IMR-90 (cell line): ENCODE data around the gene RERE. TPM values are rescaled to one million over a fixed set of nuclear protein-coding genes. Genes with fewer than 3 reads are reported as not detected.

Source experiments
- ATAC-seq: fragments of 200-7000 bp; cut with Tn5 transposase; 2 replicates; pipeline ENCODE4 v1.9.1; 2020; ENCODE audit warnings: low read depth, mild to moderate bottlenecking, moderate library complexity
- BruUV-seq: library from RNA; stranded (reverse); fragments of 400-500 nt; replicated peaks from 2 replicates; lab custom pipeline; 2021; lab: Mats Ljungman, UMichigan
- CTCF ChIA-PET: fragments of 300-600 bp; formaldehyde crosslinking; extraction: SDS; loops from one replicate; lab custom pipeline; 2021; ENCODE audit warnings: antibody characterized with exemption; lab: Yijun Ruan, JAX
- POLR2A ChIA-PET: fragments of 300-600 bp; sonication (Branson Sonifier 250); formaldehyde crosslinking; loops from one replicate; lab custom pipeline; 2022; ENCODE audit warnings: antibody characterized with exemption; ENCODE audit not compliant: unreplicated experiment; lab: Charles Lee
- DNase-seq: peaks from one replicate; pipeline ENCODE4 v3.0.0; 2013
- H2AFZ ChIP-seq: replicated peaks from 2 replicates; pipeline ENCODE3; 2013; ENCODE audit warnings: low read length, mild to moderate bottlenecking; ENCODE audit not compliant: poor library complexity
- H2AK5ac ChIP-seq: 2 replicates; pipeline ENCODE4 v1.6.1; 2013; ENCODE audit warnings: low read depth, low read length, inconsistent platforms
- H2AK9ac ChIP-seq: replicated peaks from 2 replicates; pipeline ENCODE3; 2013; ENCODE audit warnings: mild to moderate bottlenecking, low read depth, low read length, moderate library complexity; ENCODE audit not compliant: poor library complexity
- H2BK120ac ChIP-seq: 2 replicates; pipeline ENCODE4 v1.6.1; 2013; ENCODE audit warnings: low read depth, low read length, inconsistent platforms
- H2BK15ac ChIP-seq: 3 replicates; pipeline ENCODE4 v1.6.1; 2013; ENCODE audit warnings: low read depth, low read length, inconsistent platforms
- H2BK20ac ChIP-seq: 2 replicates; pipeline ENCODE4 v1.6.1; 2013; ENCODE audit warnings: low read depth, mild to moderate bottlenecking, inconsistent platforms, low read length, moderate library complexity
- H2BK5ac ChIP-seq: 2 replicates; pipeline ENCODE4 v1.6.1; 2013; ENCODE audit warnings: mild to moderate bottlenecking, low read depth, low read length, inconsistent platforms; ENCODE audit not compliant: poor library complexity, severe bottlenecking
- H3K14ac ChIP-seq: replicated peaks from 2 replicates; pipeline ENCODE4 v1.6.1; 2013; ENCODE audit warnings: low read depth, low read length, inconsistent platforms
- H3K18ac ChIP-seq: 2 replicates; pipeline ENCODE4 v1.6.1; 2013; ENCODE audit warnings: low read depth, low read length, control low read depth
- H3K23ac ChIP-seq: 2 replicates; pipeline ENCODE4 v1.6.1; 2013; ENCODE audit warnings: low read depth, low read length, inconsistent platforms
- H3K27ac ChIP-seq: 2 replicates; pipeline ENCODE4 v1.5.1; 2013; ENCODE audit warnings: mild to moderate bottlenecking, control low read depth, low read length; ENCODE audit not compliant: insufficient read depth
- H3K27me3 ChIP-seq: 2 replicates; pipeline ENCODE4 v1.6.1; 2013; ENCODE audit warnings: low read length; ENCODE audit not compliant: control insufficient read depth, insufficient read depth
- H3K36me3 ChIP-seq: 2 replicates; pipeline ENCODE4 v1.6.1; 2013; ENCODE audit warnings: low read length, mixed read lengths; ENCODE audit not compliant: control insufficient read depth, insufficient read depth
- H3K4ac ChIP-seq: 2 replicates; pipeline ENCODE4 v1.6.1; 2013; ENCODE audit warnings: low read depth, low read length, inconsistent platforms
- H3K4me1 ChIP-seq: 2 replicates; pipeline ENCODE4 v1.6.1; 2013; ENCODE audit warnings: low read length, mixed read lengths; ENCODE audit not compliant: control insufficient read depth, insufficient read depth
- H3K4me2 ChIP-seq: 2 replicates; pipeline ENCODE4 v1.6.1; 2013; ENCODE audit warnings: low read depth, mild to moderate bottlenecking, control low read depth, low read length, moderate library complexity
- H3K4me3 ChIP-seq: 2 replicates; pipeline ENCODE4 v1.5.1; 2013; ENCODE audit warnings: low read depth, mild to moderate bottlenecking, control low read depth, low read length, moderate library complexity; ENCODE audit not compliant: insufficient read depth
- H3K56ac ChIP-seq: 2 replicates; pipeline ENCODE4 v1.6.1; 2013; ENCODE audit warnings: low read length, inconsistent platforms; ENCODE audit not compliant: insufficient read depth; ENCODE audit errors: extremely low read depth
- H3K79me1 ChIP-seq, 2 experiments: 2 replicates each; pipeline ENCODE4 v1.6.1; 2013; ENCODE audit warnings: low read length in 2 of 2, inconsistent platforms in 1 of 2, low read depth in 1 of 2
- H3K9ac ChIP-seq: 2 replicates; pipeline ENCODE4 v1.6.1; 2013; ENCODE audit warnings: low read depth, low read length, control low read depth
- H3K9me1 ChIP-seq: 2 replicates; pipeline ENCODE4 v1.6.1; 2013; ENCODE audit warnings: low read length, inconsistent platforms; ENCODE audit not compliant: insufficient read depth
- H3K9me3 ChIP-seq: 2 replicates; pipeline ENCODE4 v1.6.1; 2013; ENCODE audit warnings: low read length; ENCODE audit not compliant: control insufficient read depth, insufficient read depth
- H4K20me1 ChIP-seq: 2 replicates; pipeline ENCODE4 v1.6.1; 2013; ENCODE audit warnings: low read length, inconsistent platforms; ENCODE audit not compliant: insufficient read depth
- H4K5ac ChIP-seq: 2 replicates; pipeline ENCODE4 v1.6.1; 2013; ENCODE audit warnings: mild to moderate bottlenecking, low read depth, low read length, control low read depth
- H4K8ac ChIP-seq, 2 experiments: 2 replicates each; pipeline ENCODE4 v1.6.1; 2013; ENCODE audit warnings: low read depth in 2 of 2, low read length in 2 of 2, control low read depth in 1 of 2, inconsistent platforms in 1 of 2
- H4K91ac ChIP-seq: 2 replicates; pipeline ENCODE4 v1.6.1; 2013; ENCODE audit warnings: low read depth, low read length, inconsistent platforms; ENCODE audit not compliant: insufficient read depth
- CEBPB ChIP-seq: IDR thresholded peaks from 2 replicates; pipeline ENCODE4 v1.6.1; 2012; ENCODE audit warnings: low read depth, low read length, improper control_type of control experiment
- FOS ChIP-seq: fragments of 150-350 bp; IDR thresholded peaks from 2 replicates; pipeline ENCODE4 v1.6.1; 2016; ENCODE audit warnings: low read depth, low read length
- MAFK ChIP-seq: IDR thresholded peaks from 2 replicates; pipeline ENCODE4 v1.6.1; 2012; ENCODE audit warnings: low read depth, low read length, improper control_type of control experiment
- MAZ ChIP-seq: IDR thresholded peaks from 2 replicates; pipeline ENCODE4 v1.6.1; 2012; ENCODE audit warnings: low read depth, mild to moderate bottlenecking, low read length, improper control_type of control experiment, moderate library complexity, borderline replicate concordance
- POLR2A ChIP-seq: IDR thresholded peaks from 2 replicates; pipeline ENCODE4 v1.6.1; 2012; ENCODE audit warnings: mild to moderate bottlenecking, low read depth, low read length
- RAD21 ChIP-seq: IDR thresholded peaks from 2 replicates; pipeline ENCODE4 v1.6.1; 2012; ENCODE audit warnings: low read length, improper control_type of control experiment
- RCOR1 ChIP-seq: IDR thresholded peaks from 2 replicates; pipeline ENCODE4 v1.6.1; 2012; ENCODE audit warnings: mild to moderate bottlenecking, low read length, improper control_type of control experiment; ENCODE audit not compliant: insufficient replicate concordance
- WGBS, 2 experiments: methylation state at CpG; one replicate each; pipeline versions ENCODE4 v1.1.5 to v1.1.7; 2013; ENCODE audit warnings: missing lambda C conversion rate in 2 of 2; ENCODE audit not compliant: insufficient read length in 1 of 2; ENCODE audit errors: extremely low coverage in 2 of 2; 5-methylcytosine and 5-hydroxymethylcytosine counted together
- dilution Hi-C: fragments of 300-500 bp; cut with HindIII; formaldehyde crosslinking; loops from one replicate; pipeline ENCODE4 v1.14.3; 2018; ENCODE audit warnings: low sequenced_read_pairs; ENCODE audit not compliant: unreplicated experiment
- in situ Hi-C: fragments of 300-500 bp; cut with MboI; formaldehyde crosslinking; loops from 3 replicates; pipeline ENCODE4 v1.14.3; 2019; ENCODE audit warnings: low sequenced_read_pairs, inconsistent platforms, mixed read lengths
- intact Hi-C: fragments of 100-400 bp; cut with micrococcal nuclease; formaldehyde crosslinking; loops from 2 replicates; pipeline ENCODE4 v1.10.0; 2022
- polyA plus RNA-seq, 3 experiments: library from polyadenylated mRNA; depleted of rRNA; stranded (reverse); fragments of >200 nt; gene quantifications; 2 replicates each; pipeline ENCODE4 v1.2.3, GENCODE V29; 2012; ENCODE audit warnings: low replicate concordance in 1 of 3
- total RNA-seq: library from RNA; depleted of rRNA; stranded (reverse); fragments of >200 nt; gene quantifications from 2 replicates; pipeline ENCODE4 v1.2.3, GENCODE V29; 2012
- TF ChIP-seq, protein P1 (sequence below): conservative IDR thresholded peaks from 2 replicates; pipeline ENCODE4 v1.5.1; 2012; ENCODE audit warnings: mild to moderate bottlenecking, low read depth, low read length, improper control_type of control experiment

The RERE gene
- total and polyA plus RNA-seq, 2 of the 4 experiments (the other 2 are of a cell fraction) = 11.5 to 25.1 TPM

DNA sequence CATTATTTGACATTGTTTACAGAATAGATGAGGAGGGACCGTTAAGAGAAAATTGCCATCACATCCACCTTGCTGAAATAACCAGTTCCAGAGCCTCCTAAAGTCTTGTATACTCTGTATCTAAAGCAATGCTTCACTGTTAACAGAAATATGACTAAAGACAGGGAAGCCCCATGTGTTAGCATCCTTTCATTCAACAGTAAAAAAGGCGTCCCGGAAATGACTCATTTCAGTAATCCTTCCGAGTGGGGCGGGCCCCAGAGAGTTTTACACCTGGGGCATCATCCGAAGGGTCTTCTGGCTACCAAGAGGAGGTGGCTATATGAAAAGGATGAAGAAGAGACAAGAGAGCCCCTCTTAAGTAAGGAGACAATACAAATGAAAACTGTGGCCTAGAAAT is 272.4 kb downstream of the RERE start:
- no CpG with 5 or more reads among the region's 6 CpGs for WGBS, 2 experiments
- H3K9ac ChIP-seq = no peak overlapping the region
- dilution Hi-C loops = no loop called here

More for the DNA sequence above, 272.4 kb downstream of the RERE start:
- Histone ChIP-seq H2AK5ac (no peak overlapping the region), H2AFZ (no peak overlapping the region), H3K4me3 (no peak overlapping the region), H3K27ac (no peak overlapping the region), H3K27me3 (no peaks in the 10 kb centered on the region), H3K14ac (no peak overlapping the region), H2BK20ac (no peak overlapping the region), H2BK15ac (no peak overlapping the region), H2BK5ac (no peak overlapping the region), H3K4ac (no peak overlapping the region), H3K79me1 (peaks cover 18 to 41% of the 10 kb centered on the region in 2 experiments), H2BK120ac (no peak overlapping the region), H3K9me3 (no peaks in the 10 kb centered on the region), H3K4me2 (no peak overlapping the region), H3K36me3 (peaks cover 3% of the 10 kb centered on the region), H3K18ac (no peak overlapping the region), H3K9me1 (peaks cover 8% of the 10 kb centered on the region), H3K23ac (no peak overlapping the region), H3K56ac (no peak overlapping the region), H4K91ac (no peak overlapping the region), H2AK9ac (no peak overlapping the region), H4K8ac (no peak overlapping the region), H3K4me1 (peaks cover 9% of the 10 kb centered on the region), H4K20me1 (peaks cover 7% of the 10 kb centered on the region; the same call in 1 of the 2 replicates), H4K5ac (no peak overlapping the region)
- BruUV-seq = no TSS peak
- in situ Hi-C loops (no loop called here), intact Hi-C loops (no loop called here)
- DNase-seq = peak; percentile 35
- no peak for ATAC-seq
- ChIA-PET POLR2A (no interaction called here), CTCF (no interaction called here)
- TF ChIP-seq, protein P1, sequence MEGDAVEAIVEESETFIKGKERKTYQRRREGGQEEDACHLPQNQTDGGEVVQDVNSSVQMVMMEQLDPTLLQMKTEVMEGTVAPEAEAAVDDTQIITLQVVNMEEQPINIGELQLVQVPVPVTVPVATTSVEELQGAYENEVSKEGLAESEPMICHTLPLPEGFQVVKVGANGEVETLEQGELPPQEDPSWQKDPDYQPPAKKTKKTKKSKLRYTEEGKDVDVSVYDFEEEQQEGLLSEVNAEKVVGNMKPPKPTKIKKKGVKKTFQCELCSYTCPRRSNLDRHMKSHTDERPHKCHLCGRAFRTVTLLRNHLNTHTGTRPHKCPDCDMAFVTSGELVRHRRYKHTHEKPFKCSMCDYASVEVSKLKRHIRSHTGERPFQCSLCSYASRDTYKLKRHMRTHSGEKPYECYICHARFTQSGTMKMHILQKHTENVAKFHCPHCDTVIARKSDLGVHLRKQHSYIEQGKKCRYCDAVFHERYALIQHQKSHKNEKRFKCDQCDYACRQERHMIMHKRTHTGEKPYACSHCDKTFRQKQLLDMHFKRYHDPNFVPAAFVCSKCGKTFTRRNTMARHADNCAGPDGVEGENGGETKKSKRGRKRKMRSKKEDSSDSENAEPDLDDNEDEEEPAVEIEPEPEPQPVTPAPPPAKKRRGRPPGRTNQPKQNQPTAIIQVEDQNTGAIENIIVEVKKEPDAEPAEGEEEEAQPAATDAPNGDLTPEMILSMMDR = no peak
- TF ChIP-seq RAD21 = no peak
- no peak for TF ChIP-seq RCOR1
- TF ChIP-seq MAFK = no peak
- TF ChIP-seq MAZ = no peak
- no peak for TF ChIP-seq POLR2A
- TF ChIP-seq FOS = no peak
- TF ChIP-seq CEBPB = no peak
